Measurements from ENCODE around the gene PCSK1. TPM values are rescaled to one million over a fixed set of nuclear protein-coding genes. Genes with fewer than 3 reads are reported as not detected.

The PCSK1 gene
- total RNA-seq (2021), result not detected in 2 replicates
- percentile 2 among the genes with signal in this experiment for Bru-seq, nascent RNA
- BruChase-seq, experiment 1, labeled RNA remaining after a 2-hour chase, result not detected
- BruChase-seq, experiment 2, labeled RNA remaining after a 6-hour chase, result percentile 4 among the genes with signal in this experiment
- long read RNA-seq, result 0 reads

DNA sequence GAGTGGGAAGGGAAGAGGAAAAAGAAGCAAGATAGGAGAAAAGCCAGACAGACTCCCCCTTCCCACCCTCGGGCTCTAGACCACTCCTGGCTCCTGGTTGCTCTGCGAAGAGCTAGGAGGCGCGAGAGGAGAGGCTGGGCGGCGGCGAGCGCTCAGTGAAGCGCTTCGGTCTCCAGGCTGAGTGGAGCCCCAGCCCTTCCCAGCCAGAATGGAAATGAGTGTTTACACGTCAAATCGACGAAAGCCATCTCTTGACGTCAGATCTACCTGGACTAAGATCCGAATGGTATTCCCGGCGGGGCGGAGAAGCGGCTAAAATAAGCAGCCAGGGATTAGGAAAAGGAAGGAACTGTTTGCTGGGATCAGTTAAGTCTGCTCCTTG is at the start of gene PCSK1:
Gene PCSK1 (minus strand): TSS at position 183 of the 382 bp plus-strand sequence. CDS start 206 bp downstream, outside the sequence.
- CTCF ChIA-PET, result no interaction called here
- Histone ChIP-seq H3K9me3 (ENCODE audit: insufficient read depth, low read depth) (no peaks in the 10 kb centered on the region), H3K36me3 (ENCODE audit: low read depth) (no peaks in the 10 kb centered on the region), H3K9me2 (ENCODE audit: insufficient read depth) (no peaks in the 10 kb centered on the region), H4K20me1 (ENCODE audit: insufficient read depth) (no peaks in the 10 kb centered on the region), H3K27me3 (ENCODE audit: insufficient read depth, low read depth) (peaks cover 20% of the 10 kb centered on the region), H3K79me2 (ENCODE audit: low read depth) (no peaks in the 10 kb centered on the region), H3K27ac (no peak within 1 kb of the TSS), H3K4me3 (no peak within 1 kb of the TSS), H3K4me1 (replicated peaks; ENCODE audit: insufficient read depth) (no peaks in the 10 kb centered on the region), H3K4me2 (no peak within 1 kb of the TSS), H2AFZ (no peak within 1 kb of the TSS), H3F3A (ENCODE audit: insufficient read depth, low read depth) (no peaks in the 10 kb centered on the region)
- no peak for DNase-seq
- TF ChIP-seq, protein P1, sequence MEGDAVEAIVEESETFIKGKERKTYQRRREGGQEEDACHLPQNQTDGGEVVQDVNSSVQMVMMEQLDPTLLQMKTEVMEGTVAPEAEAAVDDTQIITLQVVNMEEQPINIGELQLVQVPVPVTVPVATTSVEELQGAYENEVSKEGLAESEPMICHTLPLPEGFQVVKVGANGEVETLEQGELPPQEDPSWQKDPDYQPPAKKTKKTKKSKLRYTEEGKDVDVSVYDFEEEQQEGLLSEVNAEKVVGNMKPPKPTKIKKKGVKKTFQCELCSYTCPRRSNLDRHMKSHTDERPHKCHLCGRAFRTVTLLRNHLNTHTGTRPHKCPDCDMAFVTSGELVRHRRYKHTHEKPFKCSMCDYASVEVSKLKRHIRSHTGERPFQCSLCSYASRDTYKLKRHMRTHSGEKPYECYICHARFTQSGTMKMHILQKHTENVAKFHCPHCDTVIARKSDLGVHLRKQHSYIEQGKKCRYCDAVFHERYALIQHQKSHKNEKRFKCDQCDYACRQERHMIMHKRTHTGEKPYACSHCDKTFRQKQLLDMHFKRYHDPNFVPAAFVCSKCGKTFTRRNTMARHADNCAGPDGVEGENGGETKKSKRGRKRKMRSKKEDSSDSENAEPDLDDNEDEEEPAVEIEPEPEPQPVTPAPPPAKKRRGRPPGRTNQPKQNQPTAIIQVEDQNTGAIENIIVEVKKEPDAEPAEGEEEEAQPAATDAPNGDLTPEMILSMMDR (conservative IDR thresholded peaks at IDR 0.05), result no peak
- no peak for TF ChIP-seq EZH2 (IDR thresholded peaks at IDR 0.05; ENCODE audit: low read depth)
- intact Hi-C loops (cut with micrococcal nuclease; ENCODE audit: unreplicated experiment), result no loop called here
- BruUV-seq (replicated peaks), result no TSS peak
- POLR2A ChIA-PET (ENCODE audit: unreplicated experiment), result no interaction called here

DNA sequence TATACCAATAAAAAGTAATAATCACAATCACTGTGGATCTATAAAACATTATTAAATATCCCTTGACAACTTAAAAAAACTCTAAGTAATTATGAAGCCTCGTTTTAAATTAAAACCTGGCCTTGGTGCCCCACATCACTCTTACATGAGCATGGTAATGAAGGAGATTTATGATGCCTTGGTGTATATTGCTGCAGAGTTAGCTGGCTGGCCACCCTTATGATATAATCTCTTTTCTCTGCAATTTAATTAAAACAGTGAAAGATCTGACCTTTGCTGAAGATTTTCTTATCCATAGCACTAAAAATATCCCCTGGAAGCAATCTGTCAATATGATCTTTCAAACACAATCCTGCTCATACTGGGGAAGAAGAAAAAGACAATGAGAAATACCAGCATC is 48.8 kb upstream of the PCSK1 start:
- ChIA-PET CTCF (no interaction called here), POLR2A (ENCODE audit: unreplicated experiment) (no interaction called here)
- Histone ChIP-seq H3K36me3 (ENCODE audit: low read depth) (no peaks in the 10 kb centered on the region), H3K9me3 (ENCODE audit: insufficient read depth, low read depth) (no peaks in the 10 kb centered on the region), H3K79me2 (ENCODE audit: low read depth) (no peaks in the 10 kb centered on the region), H3K27ac (no peak overlapping the region), H3F3A (ENCODE audit: insufficient read depth, low read depth) (no peaks in the 10 kb centered on the region), H4K20me1 (ENCODE audit: insufficient read depth) (no peaks in the 10 kb centered on the region), H3K27me3 (ENCODE audit: insufficient read depth, low read depth) (no peaks in the 10 kb centered on the region), H3K4me2 (no peak overlapping the region), H3K4me3 (no peak overlapping the region), H3K4me1 (replicated peaks; ENCODE audit: insufficient read depth) (no peaks in the 10 kb centered on the region), H2AFZ (no peak overlapping the region), H3K9me2 (ENCODE audit: insufficient read depth) (no peaks in the 10 kb centered on the region; the same call in 1 of the 2 replicates)
- no peak for DNase-seq
- intact Hi-C loops (cut with micrococcal nuclease; ENCODE audit: unreplicated experiment), result no loop called here
- no TSS peak for BruUV-seq (replicated peaks)
- TF ChIP-seq, protein P1 (conservative IDR thresholded peaks at IDR 0.05), result no peak
- no peak for TF ChIP-seq EZH2 (IDR thresholded peaks at IDR 0.05; ENCODE audit: low read depth)

DNA sequence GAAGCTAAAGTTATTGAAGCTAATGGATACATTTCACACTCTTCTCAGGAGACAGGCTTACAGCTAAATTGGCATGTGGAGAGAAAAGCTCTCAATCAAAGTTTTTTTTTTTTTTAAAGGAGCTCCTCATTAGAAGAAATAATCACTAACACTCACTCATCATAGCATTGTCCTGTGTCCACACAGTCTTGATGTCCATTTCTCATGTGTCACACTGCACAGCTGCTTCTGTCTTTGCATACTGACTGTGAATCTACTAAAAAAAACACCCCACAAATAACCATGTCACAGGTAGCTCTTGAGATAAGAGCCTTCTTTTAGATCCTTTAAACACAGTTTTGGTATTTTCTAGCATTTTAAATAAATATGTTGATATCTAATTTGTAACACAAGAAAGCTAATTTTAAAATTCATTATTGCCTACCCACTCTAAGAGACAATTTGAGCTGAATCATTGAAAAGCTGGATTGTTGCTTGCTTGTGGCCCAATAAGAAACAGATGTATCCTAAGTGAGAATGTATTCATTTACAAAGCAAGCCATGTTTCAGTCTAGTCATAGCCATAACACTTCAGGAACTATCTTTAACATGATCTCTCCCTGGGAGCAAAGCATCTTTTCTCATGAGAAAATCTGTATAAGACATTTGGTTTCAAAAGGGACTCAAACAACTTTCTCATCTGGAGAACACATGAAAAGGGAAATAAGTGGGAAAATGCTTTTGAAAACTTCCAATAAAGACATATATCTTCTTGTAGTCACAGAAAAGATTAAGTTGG is 48.1 kb upstream of the PCSK1 start:
- no peaks in the 10 kb centered on the region for H3K4me1 ChIP-seq (replicated peaks; ENCODE audit: insufficient read depth)
- no peak overlapping the region for H3K27ac ChIP-seq
- H3K4me2 ChIP-seq, result no peak overlapping the region
- no peak for DNase-seq
- H3K27me3 ChIP-seq (ENCODE audit: insufficient read depth, low read depth), result no peaks in the 10 kb centered on the region
- TF ChIP-seq, protein P1 (conservative IDR thresholded peaks at IDR 0.05), result no peak
- TF ChIP-seq EZH2 (IDR thresholded peaks at IDR 0.05; ENCODE audit: low read depth), result no peak
- no peak overlapping the region for H3K4me3 ChIP-seq
- ChIA-PET POLR2A (ENCODE audit: unreplicated experiment) (interaction anchor here (0.7 kb wide), 1 partner anchor 8 kb away, joined by 4 read pairs; no protein-coding TSS in a partner anchor), CTCF (no interaction called here)
- H4K20me1 ChIP-seq (ENCODE audit: insufficient read depth), result no peaks in the 10 kb centered on the region
- H3K36me3 ChIP-seq (ENCODE audit: low read depth), result no peaks in the 10 kb centered on the region
- intact Hi-C loops (cut with micrococcal nuclease; ENCODE audit: unreplicated experiment), result no loop called here
- H3K9me3 ChIP-seq (ENCODE audit: insufficient read depth, low read depth), result no peaks in the 10 kb centered on the region
- no peaks in the 10 kb centered on the region for H3K79me2 ChIP-seq (ENCODE audit: low read depth)
- peaks cover 3% of the 10 kb centered on the region; the same call in 1 of the 2 replicates for H3K9me2 ChIP-seq (ENCODE audit: insufficient read depth)
- no peak overlapping the region for H2AFZ ChIP-seq
- no TSS peak for BruUV-seq (replicated peaks)
- H3F3A ChIP-seq (ENCODE audit: insufficient read depth, low read depth), result no peaks in the 10 kb centered on the region

All from PC-9 (cell line).